ENCODE results near the gene FEN1.

The FEN1 gene

GRCh38 chr11:61792310-61793082 is at the start of gene FEN1, which contains the start of gene TMEM258:
Gene FEN1 (plus strand): TSS chr11:61792911. CDS start chr11:61795362, 2,451 bp downstream.
Gene TMEM258 (minus strand): TSS chr11:61792599. CDS start chr11:61792558, 41 bp downstream.
- DNase-seq, result peak; percentile 83

DNA sequence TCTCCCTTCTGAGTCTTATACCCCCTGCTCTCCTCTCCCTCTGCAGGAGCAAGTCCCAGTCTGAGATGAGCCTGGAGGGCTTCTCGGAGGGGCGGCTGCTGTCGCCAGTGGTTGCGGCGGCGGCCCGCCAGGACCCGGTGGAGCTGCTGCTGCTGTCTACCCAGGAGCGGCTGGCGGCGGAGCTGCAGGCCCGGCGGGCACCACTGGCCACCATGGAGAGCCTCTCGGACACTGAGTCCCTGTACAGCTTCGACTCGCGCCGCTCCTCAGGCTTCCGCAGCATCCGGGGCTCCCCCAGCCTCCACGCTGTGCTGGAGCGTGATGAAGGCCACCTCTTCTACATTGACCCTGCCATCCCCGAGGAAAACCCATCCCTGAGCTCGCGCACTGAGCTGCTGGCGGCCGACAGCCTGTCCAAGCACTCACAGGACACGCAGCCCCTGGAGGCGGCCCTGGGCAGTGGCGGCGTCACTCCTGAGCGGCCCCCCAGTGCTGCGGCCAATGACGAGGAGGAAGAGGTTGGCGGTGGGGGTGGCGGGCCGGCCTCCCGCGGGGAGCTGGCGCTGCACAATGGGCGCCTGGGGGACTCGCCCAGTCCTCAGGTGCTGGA is 49.1 kb upstream of the FEN1 start:
- no peak for DNase-seq

- DNase-seq, result no peak
Observed at GRCh38 chr11:61744181-61744580, 48.5 kb upstream of the FEN1 start.

- no peak for DNase-seq
Observed at GRCh38 chr11:61744609-61745156, 48.0 kb upstream of the FEN1 start.

- no peak for DNase-seq
Observed at GRCh38 chr11:61745781-61746441, 46.8 kb upstream of the FEN1 start.

DNA sequence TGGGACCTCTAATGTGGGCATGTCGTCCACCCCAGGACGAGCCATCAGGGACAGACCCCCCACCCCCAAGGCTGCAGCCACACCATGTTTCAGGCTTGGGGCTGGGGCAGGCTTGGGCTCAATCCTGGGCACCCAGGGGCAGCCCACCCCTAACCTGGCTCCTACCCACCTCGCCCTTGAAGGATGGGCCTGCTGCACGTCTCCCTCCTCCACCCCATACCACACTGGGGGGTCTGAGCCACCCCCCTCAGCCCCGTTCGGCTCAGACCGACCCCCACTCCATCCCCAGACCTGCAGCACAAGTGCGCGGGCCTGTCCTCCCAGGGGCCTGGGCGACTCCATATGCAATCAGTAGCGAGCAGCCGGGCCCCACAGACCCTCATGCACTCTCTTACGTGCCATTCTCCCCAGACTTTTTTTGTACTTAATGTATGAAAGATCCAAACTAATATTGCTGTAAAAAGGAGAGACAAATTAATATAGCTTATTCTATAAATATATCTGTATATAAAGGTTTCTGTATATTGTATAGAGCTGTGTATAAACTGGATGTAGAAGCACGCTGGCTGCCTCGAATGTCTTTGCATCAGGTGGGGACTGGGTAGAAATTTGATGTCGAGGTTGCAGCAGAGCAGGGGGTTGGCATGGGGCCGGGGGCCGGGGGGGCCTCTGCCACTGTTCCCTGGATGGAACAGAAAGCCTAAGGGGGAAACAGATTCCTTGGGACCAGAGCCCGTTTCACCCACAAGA is 46.1 kb upstream of the FEN1 start:
- DNase-seq, result no peak

GRCh38 chr11:61747192-61747966 is 45.3 kb upstream of the FEN1 start:
- DNase-seq, result peak; percentile 21

DNA sequence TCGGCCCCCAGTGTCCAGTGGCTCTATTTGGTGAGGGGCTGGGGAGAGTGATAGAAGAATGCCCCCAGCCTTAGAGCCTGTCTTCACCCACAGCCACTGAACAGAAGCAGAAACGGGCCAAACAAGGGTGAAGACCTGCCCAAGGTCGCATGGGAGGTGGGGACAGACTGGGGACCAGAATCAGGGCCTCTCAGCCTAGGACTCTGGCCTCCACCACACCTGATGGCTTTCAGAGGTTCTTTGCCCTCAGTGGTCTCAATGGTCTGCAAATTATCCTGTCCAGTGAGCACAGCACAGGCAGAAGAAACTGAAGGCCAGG is 44.8 kb upstream of the FEN1 start:
- no peak for DNase-seq

DNA sequence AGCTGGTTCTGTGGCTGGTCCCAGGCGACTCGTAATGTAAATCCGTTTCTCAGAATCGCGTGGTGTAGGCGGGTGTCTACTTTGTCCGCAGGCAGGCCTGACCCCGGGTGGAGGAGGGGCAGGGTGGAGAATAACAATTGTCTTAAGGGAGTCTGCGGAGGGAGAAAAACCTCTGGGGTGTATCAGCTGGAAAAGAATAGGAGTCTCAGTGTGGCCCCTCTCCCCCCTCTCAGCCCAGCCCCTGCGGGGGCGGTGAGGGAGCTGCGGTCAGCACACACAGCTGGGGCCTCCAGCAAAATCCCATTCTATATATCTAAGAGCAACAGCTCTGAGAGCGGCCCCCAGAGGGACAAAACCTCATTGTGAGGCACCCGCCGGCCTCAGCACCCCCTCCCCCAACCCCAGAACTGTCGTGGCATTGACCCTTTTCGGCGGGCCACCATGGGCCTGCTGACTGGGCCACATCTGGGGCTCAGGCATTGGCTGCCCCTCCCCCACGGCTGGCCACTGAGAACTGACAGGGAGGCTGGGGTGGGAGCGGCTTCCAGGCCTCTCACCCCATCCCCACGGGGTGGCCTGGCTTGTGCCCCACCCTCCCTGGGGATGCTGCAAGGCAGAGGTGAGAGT is 43.0 kb upstream of the FEN1 start:
- no peak for DNase-seq

- DNase-seq, result no peak
Observed at GRCh38 chr11:61750631-61751273, 42.0 kb upstream of the FEN1 start.

GRCh38 chr11:61751384-61751783 is 41.3 kb upstream of the FEN1 start:
- DNase-seq, result no peak

DNA sequence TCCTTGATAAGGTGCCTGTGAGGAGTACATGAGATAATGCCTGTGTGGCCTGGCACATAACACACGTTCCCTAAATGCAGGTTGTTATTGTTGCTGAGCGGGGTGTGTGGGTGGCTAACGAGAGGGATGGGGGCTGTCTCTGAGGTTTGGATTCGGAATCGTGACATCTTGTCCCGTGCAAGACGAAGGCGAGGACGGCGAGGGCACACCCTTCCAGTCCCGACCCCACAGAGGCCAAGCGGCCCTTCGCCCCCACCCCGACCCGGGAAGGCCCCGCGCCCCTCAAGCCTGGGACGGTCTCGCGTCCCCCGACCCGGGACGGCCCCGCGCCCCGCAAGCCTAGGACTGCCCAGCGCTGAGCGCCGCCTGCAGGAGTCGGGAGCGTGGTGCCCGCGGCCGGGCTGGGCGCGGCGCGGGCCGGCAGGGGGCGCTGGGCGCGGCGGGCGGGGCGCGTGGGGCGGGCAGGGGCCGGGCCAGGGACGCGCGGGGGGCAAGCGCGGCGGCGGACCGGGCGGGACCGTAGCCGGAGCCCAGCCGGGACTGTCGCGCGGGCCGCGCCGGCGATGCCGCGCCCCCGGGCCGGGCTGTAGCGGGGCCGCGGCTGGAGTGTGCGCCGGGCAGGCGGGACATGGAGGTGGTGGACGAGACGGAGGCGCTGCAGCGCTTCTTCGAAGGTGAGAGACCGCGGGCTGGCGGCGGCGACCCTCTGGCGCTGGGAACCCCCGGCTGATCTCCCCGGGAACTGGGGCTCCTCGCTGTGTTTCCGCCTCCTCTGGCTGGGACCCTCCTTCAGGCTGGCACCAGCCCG is 40.4 kb upstream of the FEN1 start, which contains the start of gene MYRF:
Gene MYRF (plus strand): TSS at position 520 of the 808 bp plus-strand sequence. CDS start 109 bp downstream, at position 629.
- DNase-seq, result no peak

- DNase-seq, result no peak
Observed at GRCh38 chr11:61752925-61753521, 39.7 kb upstream of the FEN1 start.

- DNase-seq, result no peak
Observed at GRCh38 chr11:61753672-61754071, 39.0 kb upstream of the FEN1 start.

- DNase-seq, result no peak
Observed at GRCh38 chr11:61754534-61755482, 37.9 kb upstream of the FEN1 start.

DNA sequence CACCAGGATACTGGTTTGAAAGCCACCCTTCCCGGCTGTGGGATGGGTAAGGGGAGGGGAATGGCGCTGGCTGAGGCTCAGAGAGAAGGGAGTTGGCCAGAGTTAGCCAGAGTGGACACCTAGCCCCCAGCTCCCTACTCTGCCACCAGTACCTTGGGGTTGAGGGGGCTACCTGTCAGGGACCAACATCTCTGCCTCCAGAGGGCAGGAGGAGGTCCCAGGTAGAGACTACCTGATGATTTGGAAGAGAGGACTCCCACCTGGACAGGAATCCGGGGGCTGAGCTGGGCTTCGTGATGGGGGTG is 36.6 kb upstream of the FEN1 start:
- DNase-seq, result no peak

GRCh38 chr11:61756452-61757212 is 36.1 kb upstream of the FEN1 start:
- no peak for DNase-seq
